ENCODE results near the gene GRB14. TPM values are rescaled to one million over a fixed set of nuclear protein-coding genes. Genes with fewer than 3 reads are reported as not detected.

The GRB14 gene
- total RNA-seq, 2 donors from 2014 or later = 4.4 to 15.5 TPM

- DNase-seq (ENCODE audit: low spot score) = no peak
- no peak overlapping the region for H3K27ac ChIP-seq
- no peaks in the 10 kb centered on the region for H3K36me3 ChIP-seq
- no peaks in the 10 kb centered on the region for H3K27me3 ChIP-seq
- TF ChIP-seq CTCF (IDR thresholded peaks at IDR 0.05) = no peak
- H3K9me3 ChIP-seq = peaks cover 0 to 28% of the 10 kb centered on the region in 2 donors
- peaks cover 0 to 7% of the 10 kb centered on the region in 2 donors for H3K4me1 ChIP-seq
- no peak overlapping the region for H3K4me3 ChIP-seq
These were observed 106.8 kb downstream of the GRB14 start for GRCh38 chr2:164514491-164514890.

GRCh38 chr2:164512871-164513270, 108.4 kb downstream of the GRB14 start:
- no peak overlapping the region for H3K27ac ChIP-seq
- TF ChIP-seq CTCF (IDR thresholded peaks at IDR 0.05) = no peak
- H3K36me3 ChIP-seq = no peaks in the 10 kb centered on the region
- H3K9me3 ChIP-seq = peaks cover 0 to 20% of the 10 kb centered on the region in 2 donors
- H3K27me3 ChIP-seq = no peaks in the 10 kb centered on the region
- DNase-seq (ENCODE audit: low spot score) = no peak
- H3K4me1 ChIP-seq = peaks cover 0 to 7% of the 10 kb centered on the region in 2 donors
- no peak overlapping the region for H3K4me3 ChIP-seq

- Histone ChIP-seq H3K27ac (no peak overlapping the region), H3K4me3 (no peak overlapping the region), H3K9me3 (peaks cover 0 to 13% of the 10 kb centered on the region in 2 donors), H3K36me3 (no peaks in the 10 kb centered on the region), H3K27me3 (no peaks in the 10 kb centered on the region), H3K4me1 (peaks cover 0 to 7% of the 10 kb centered on the region in 2 donors)
- no peak for TF ChIP-seq CTCF (IDR thresholded peaks at IDR 0.05)
- DNase-seq (ENCODE audit: low spot score) = no peak
These were observed 109.5 kb downstream of the GRB14 start for GRCh38 chr2:164511738-164512137.

- DNase-seq (ENCODE audit: low spot score) = no peak
- Histone ChIP-seq H3K27ac (peak overlapping the region in 1 of 2 donors; percentile 27), H3K27me3 (no peaks in the 10 kb centered on the region), H3K4me1 (peaks cover 0 to 7% of the 10 kb centered on the region in 2 donors), H3K4me3 (no peak overlapping the region), H3K36me3 (no peaks in the 10 kb centered on the region), H3K9me3 (peaks cover 0 to 7% of the 10 kb centered on the region in 2 donors)
- TF ChIP-seq CTCF (IDR thresholded peaks at IDR 0.05) = no peak
These were observed 110.4 kb downstream of the GRB14 start for GRCh38 chr2:164510895-164511294.

GRCh38 chr2:164509137-164509877, 112.0 kb downstream of the GRB14 start:
- TF ChIP-seq CTCF (IDR thresholded peaks at IDR 0.05) = no peak
- Histone ChIP-seq H3K4me3 (no peak overlapping the region), H3K36me3 (no peaks in the 10 kb centered on the region)

GRCh38 chr2:164504253-164504652, 117.0 kb downstream of the GRB14 start:
- Histone ChIP-seq H3K4me1 (no peaks in the 10 kb centered on the region), H3K4me3 (no peak overlapping the region), H3K9me3 (no peaks in the 10 kb centered on the region), H3K27me3 (no peaks in the 10 kb centered on the region), H3K27ac (no peak overlapping the region), H3K36me3 (no peaks in the 10 kb centered on the region)
- no peak for DNase-seq (ENCODE audit: low spot score)
- no peak for TF ChIP-seq CTCF (IDR thresholded peaks at IDR 0.05)

More at GRCh38 chr2:164509137-164509877, 112.0 kb downstream of the GRB14 start:
- DNase-seq (ENCODE audit: low spot score) = no peak
- H3K27me3 ChIP-seq = no peaks in the 10 kb centered on the region
- no peak overlapping the region for H3K27ac ChIP-seq
- peaks cover 0 to 7% of the 10 kb centered on the region in 2 donors for H3K4me1 ChIP-seq
- H3K9me3 ChIP-seq = no peaks in the 10 kb centered on the region
